Epithelial cell of esophagus (primary cell): ENCODE measurements around the gene TACC2.

Source experiments
- DNase-seq: peaks from one replicate; pipeline ENCODE4 v3.0.0; 2010; ENCODE audit warnings: low read depth
- H3K4me3 ChIP-seq: 2 replicates; pipeline ENCODE4 v1.5.1; 2011; ENCODE audit warnings: mild to moderate bottlenecking, low read length, control low read depth
- TF ChIP-seq, protein P1 (sequence below): IDR thresholded peaks from 2 replicates; pipeline ENCODE4 v1.5.1; 2011; ENCODE audit warnings: low read depth, mild to moderate bottlenecking, low read length, control low read depth, inconsistent platforms; ENCODE audit not compliant: insufficient read depth; ENCODE audit errors: missing control alignments

TACC2 gene

DNA sequence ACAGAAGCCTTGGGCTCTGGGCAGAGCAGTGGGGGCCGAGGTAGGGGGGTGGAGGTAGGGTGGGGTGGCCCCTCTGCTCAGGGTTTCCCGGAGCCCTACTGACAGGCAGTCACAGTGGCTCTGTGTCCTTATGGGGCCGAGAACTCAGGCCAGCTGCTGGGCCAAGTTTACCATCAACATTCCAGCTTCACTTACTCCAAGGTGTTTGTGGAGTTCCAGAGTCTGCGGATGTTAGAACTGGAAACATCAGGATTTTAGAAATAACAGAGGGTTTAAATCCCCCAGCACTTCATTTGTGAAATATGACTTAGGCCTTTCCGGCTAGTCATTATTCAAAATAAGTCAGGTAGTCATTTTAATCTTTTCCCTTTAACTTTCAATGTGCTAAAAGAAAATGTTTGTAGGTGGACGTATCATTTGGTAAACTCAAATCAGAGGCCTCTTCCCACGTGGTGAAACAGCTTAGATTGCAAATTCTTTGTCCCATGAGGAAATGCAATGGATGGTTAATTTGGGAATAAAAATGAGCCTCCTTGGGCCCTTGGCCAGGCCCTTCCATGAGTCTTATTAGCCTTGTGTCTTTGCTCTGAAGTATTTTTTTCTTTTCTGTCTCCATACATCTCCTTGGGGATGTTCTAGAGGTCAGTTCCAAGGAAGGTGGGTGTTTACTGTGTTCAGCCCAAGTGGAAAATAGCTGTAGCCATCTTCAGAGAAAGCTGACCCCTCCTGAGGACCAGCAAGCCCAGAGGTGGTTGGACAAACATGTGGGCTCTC lies 182.5 kb downstream of the TACC2 start:
- TF ChIP-seq, protein P1, sequence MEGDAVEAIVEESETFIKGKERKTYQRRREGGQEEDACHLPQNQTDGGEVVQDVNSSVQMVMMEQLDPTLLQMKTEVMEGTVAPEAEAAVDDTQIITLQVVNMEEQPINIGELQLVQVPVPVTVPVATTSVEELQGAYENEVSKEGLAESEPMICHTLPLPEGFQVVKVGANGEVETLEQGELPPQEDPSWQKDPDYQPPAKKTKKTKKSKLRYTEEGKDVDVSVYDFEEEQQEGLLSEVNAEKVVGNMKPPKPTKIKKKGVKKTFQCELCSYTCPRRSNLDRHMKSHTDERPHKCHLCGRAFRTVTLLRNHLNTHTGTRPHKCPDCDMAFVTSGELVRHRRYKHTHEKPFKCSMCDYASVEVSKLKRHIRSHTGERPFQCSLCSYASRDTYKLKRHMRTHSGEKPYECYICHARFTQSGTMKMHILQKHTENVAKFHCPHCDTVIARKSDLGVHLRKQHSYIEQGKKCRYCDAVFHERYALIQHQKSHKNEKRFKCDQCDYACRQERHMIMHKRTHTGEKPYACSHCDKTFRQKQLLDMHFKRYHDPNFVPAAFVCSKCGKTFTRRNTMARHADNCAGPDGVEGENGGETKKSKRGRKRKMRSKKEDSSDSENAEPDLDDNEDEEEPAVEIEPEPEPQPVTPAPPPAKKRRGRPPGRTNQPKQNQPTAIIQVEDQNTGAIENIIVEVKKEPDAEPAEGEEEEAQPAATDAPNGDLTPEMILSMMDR, result no peak
- no peak overlapping the region for H3K4me3 ChIP-seq
- DNase-seq, result no peak

- H3K4me3 ChIP-seq, result no peak overlapping the region
- TF ChIP-seq, protein P1, result no peak
Observed at GRCh38 chr10:122172361-122173008, 183.5 kb downstream of the TACC2 start.

GRCh38 chr10:122173337-122173736 lies 184.4 kb downstream of the TACC2 start:
- TF ChIP-seq, protein P1, result no peak
- no peak for DNase-seq
- no peak overlapping the region for H3K4me3 ChIP-seq

More at GRCh38 chr10:122172361-122173008, 183.5 kb downstream of the TACC2 start:
- no peak for DNase-seq

- DNase-seq, result no peak
- TF ChIP-seq, protein P1, result no peak
- no peak overlapping the region for H3K4me3 ChIP-seq
Observed at GRCh38 chr10:122173766-122174435, 184.9 kb downstream of the TACC2 start.

- TF ChIP-seq, protein P1, result no peak
- no peak for DNase-seq
- no peak overlapping the region for H3K4me3 ChIP-seq
Observed at GRCh38 chr10:122176232-122177213, 187.6 kb downstream of the TACC2 start.

DNA sequence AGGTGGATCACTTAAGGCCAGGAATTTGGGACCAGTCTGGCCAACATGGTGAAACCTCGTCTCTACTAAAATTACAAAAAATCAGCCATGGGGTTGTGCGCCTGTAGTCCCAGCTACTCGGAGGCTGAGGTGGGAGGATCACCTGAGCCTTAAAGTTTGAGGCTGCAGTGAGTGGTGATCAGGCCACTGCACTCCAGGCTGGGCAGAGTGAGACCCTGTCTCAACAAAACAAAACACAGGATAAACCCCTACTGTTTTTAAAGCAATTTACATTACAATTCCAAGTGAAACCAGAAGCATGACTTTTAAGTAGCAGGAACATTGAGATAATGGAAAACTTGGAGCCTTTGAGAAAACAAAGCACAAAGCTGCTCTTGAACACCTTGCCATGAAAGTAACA lies 189.7 kb downstream of the TACC2 start:
- no peak for DNase-seq
- TF ChIP-seq, protein P1, result no peak
- H3K4me3 ChIP-seq, result no peak overlapping the region
